Panc1 (cell line): ENCODE results near the gene MAP4. TPM values are rescaled to one million over a fixed set of nuclear protein-coding genes. Genes with fewer than 3 reads are reported as not detected.

ENCODE experiments used
- ATAC-seq: fragments of 200-7000 bp; cut with Tn5 transposase; 2 replicates; pipeline ENCODE4 v1.9.1; 2020; ENCODE audit warnings: mild to moderate bottlenecking, moderate library complexity
- BruUV-seq: library from RNA; stranded (reverse); fragments of 400-500 nt; replicated peaks from 2 replicates; lab custom pipeline; 2021; lab: Mats Ljungman, UMichigan
- CTCF ChIA-PET: fragments of 300-600 bp; sonication (Branson Sonifier 250); formaldehyde crosslinking; loops from one replicate; lab custom pipeline; 2022; ENCODE audit warnings: antibody characterized with exemption; lab: Charles Lee
- POLR2A ChIA-PET: fragments of 300-600 bp; sonication (Branson Sonifier 250); formaldehyde crosslinking; loops from one replicate; lab custom pipeline; 2022; ENCODE audit warnings: antibody characterized with exemption; lab: Charles Lee
- DNase-seq: peaks from one replicate; pipeline ENCODE4 v3.0.0-alpha.2; 2010; ENCODE audit warnings: low read depth, low spot score
- H3K27ac ChIP-seq: 2 replicates; pipeline ENCODE4 v1.5.1; 2011; ENCODE audit warnings: mild to moderate bottlenecking, low read length, inconsistent platforms
- H3K27me3 ChIP-seq: fragments of 200-500 bp; sonication (Bioruptor generic); 2 replicates; pipeline ENCODE4 v1.6.0; 2014; ENCODE audit warnings: low read length, inconsistent platforms; ENCODE audit not compliant: control insufficient read depth, insufficient read depth
- H3K36me3 ChIP-seq: fragments of 200-500 bp; sonication (Bioruptor generic); 2 replicates; pipeline ENCODE4 v1.5.1; 2014; ENCODE audit warnings: inconsistent platforms, mild to moderate bottlenecking, low read length, moderate library complexity; ENCODE audit not compliant: control insufficient read depth, insufficient read depth
- H3K4me1 ChIP-seq: 2 replicates; pipeline ENCODE4 v1.5.1; 2011; ENCODE audit warnings: inconsistent platforms, mild to moderate bottlenecking, low read length, moderate library complexity; ENCODE audit not compliant: control insufficient read depth, insufficient read depth
- H3K4me3 ChIP-seq, 2 experiments: 2 replicates each; pipeline ENCODE4 v1.5.1; 2011 to 2012; ENCODE audit warnings: low read depth in 2 of 2, low read length in 2 of 2, mild to moderate bottlenecking in 2 of 2, inconsistent platforms in 1 of 2, moderate library complexity in 1 of 2
- H3K9me3 ChIP-seq: fragments of 200-500 bp; sonication (Bioruptor generic); 2 replicates; pipeline ENCODE4 v1.5.1; 2014; ENCODE audit warnings: low read depth, mild to moderate bottlenecking, inconsistent platforms, low read length, moderate library complexity; ENCODE audit not compliant: control insufficient read depth, insufficient read depth
- POLR2AphosphoS5 ChIP-seq: IDR thresholded peaks from 2 replicates; pipeline ENCODE4 v1.6.1; 2012; ENCODE audit warnings: mild to moderate bottlenecking, low read depth, low read length, moderate library complexity
- SIN3A ChIP-seq: IDR thresholded peaks from 2 replicates; pipeline ENCODE4 v1.6.1; 2012; ENCODE audit warnings: low read depth, mild to moderate bottlenecking, low read length, moderate library complexity, borderline replicate concordance; ENCODE audit not compliant: insufficient read depth
- TCF7L2 ChIP-seq: IDR thresholded peaks from 2 replicates; pipeline ENCODE4 v1.6.1; 2011; ENCODE audit warnings: mild to moderate bottlenecking, low read depth, low read length, inconsistent platforms
- in situ Hi-C: cut with HindIII; loops from 2 replicates; pipeline ENCODE4 v1.10.0; 2016; ENCODE audit warnings: low sequenced_read_pairs, low pct_unique_long_range_greater_than_20kb
- intact Hi-C: fragments of 100-400 bp; cut with micrococcal nuclease; formaldehyde crosslinking; loops from one replicate; pipeline ENCODE4 v1.10.0; 2022; ENCODE audit not compliant: unreplicated experiment
- total RNA-seq: library from RNA; stranded (reverse); gene quantifications from one replicate; pipeline ENCODE4 v1.2.1, GENCODE V29; 2021; ENCODE audit not compliant: unreplicated experiment
- TF ChIP-seq, protein P1 (sequence below), 2 experiments: IDR thresholded peaks; 2 replicates each; pipeline ENCODE4 v1.6.1; 2011 to 2012; ENCODE audit warnings: low read depth in 2 of 2, control low read depth in 1 of 2, low read length in 1 of 2, mild to moderate bottlenecking in 1 of 2, moderate library complexity in 1 of 2; ENCODE audit not compliant: insufficient read depth in 1 of 2
- TF ChIP-seq, protein P2 (sequence below): fragments of 450-650 bp; IDR thresholded peaks from 2 replicates; pipeline ENCODE4 v1.5.1; 2017; ENCODE audit warnings: mild to moderate bottlenecking

Gene MAP4
- total RNA-seq, 1 experiment from 2014 or later, result 150 TPM

DNA sequence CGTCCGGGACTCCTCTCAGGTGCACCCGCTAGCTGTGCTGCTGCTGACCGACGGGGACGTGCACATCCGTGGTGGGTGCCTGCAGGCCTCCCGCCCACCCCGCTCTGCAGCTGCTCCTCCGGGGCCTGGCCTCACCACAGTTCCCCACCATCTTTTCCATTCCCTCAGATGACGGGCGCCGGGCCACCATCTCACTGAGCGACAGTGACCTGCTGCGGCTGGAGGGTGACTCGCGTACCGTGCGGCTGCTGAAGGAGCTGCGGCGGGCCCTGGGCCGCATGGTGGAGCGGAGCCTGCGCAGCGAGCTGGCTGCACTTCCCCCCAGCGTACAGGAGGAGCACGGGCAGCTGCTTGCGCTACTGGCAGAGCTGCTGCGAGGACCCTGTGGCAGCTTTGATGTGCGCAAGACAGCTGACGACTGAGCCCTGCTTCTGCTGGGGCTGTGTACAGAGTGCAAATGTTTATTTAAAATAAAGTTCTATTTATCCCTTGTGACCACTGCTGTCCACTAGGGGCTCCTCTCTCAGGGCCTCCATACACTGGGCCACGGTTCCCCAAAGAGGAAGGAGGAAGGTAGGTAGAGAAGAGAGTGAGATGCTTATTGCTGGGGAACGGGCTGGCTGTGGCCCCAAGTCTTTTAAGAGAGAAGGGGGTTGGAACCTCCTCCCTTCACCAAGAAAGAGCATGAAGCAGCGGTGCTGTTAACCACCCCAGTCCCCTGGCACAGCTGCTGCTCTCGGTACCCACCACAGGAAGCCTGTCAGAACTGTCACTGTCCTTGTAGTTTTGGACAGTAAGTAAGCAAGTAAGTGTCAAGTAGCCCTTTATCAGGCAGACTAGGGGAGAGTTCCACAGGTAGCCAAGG, 166.3 kb downstream of the MAP4 start:
- TF ChIP-seq POLR2AphosphoS5, result peak; percentile 50
- TF ChIP-seq SIN3A, result no peak
- TF ChIP-seq TCF7L2, result no peak
- Histone ChIP-seq H3K36me3 (no peaks in the 10 kb centered on the region), H3K4me3 (no peak overlapping the region), H3K9me3 (no peaks in the 10 kb centered on the region), H3K27ac (no peak overlapping the region), H3K4me1 (no peaks in the 10 kb centered on the region), H3K27me3 (no peaks in the 10 kb centered on the region)
- intact Hi-C loops, result loop anchor here (10.0 kb wide), 1 partner anchor 305 kb away; no protein-coding TSS in a partner anchor
- ATAC-seq, result peak; percentile 62
- ChIA-PET CTCF (no interaction called here), POLR2A (no interaction called here)
- no peak for DNase-seq
- in situ Hi-C loops, result no loop called here
- BruUV-seq, result no TSS peak

DNA sequence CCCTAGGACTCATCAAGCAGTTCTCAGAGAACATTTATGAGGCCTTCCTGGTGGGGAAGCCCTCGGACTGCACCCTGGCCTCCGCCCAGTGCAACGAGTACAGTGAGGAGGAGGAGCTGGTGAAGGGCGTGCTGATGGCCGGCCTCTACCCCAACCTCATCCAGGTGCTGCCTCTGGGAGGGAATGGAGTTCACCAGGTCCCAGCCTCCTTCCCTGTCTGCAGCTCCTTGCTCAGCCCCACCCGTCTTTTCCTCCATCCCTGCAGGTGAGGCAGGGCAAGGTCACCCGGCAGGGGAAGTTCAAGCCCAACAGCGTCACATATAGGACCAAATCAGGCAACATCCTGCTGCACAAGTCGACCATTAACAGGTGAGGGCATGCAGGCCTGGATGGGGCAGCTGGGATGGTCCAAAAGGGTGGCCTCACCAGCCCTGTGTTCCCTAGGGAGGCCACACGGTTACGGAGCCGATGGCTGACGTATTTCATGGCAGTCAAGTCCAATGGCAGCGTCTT, 167.0 kb downstream of the MAP4 start:
- in situ Hi-C loops (no loop called here), intact Hi-C loops (no loop called here)
- ATAC-seq (0 out of 2 replicates have a peak, but pooled peaks have one; percentile 1), DNase-seq (no peak)
- Histone ChIP-seq H3K36me3 (0 out of 2 replicates have a peak, but pooled peaks cover 2% of the 10 kb centered on the region), H3K4me3 (no peak overlapping the region), H3K9me3 (no peaks in the 10 kb centered on the region), H3K27ac (no peak overlapping the region), H3K4me1 (no peaks in the 10 kb centered on the region), H3K27me3 (no peaks in the 10 kb centered on the region)
- no TSS peak for BruUV-seq
- TF ChIP-seq, protein P1, sequence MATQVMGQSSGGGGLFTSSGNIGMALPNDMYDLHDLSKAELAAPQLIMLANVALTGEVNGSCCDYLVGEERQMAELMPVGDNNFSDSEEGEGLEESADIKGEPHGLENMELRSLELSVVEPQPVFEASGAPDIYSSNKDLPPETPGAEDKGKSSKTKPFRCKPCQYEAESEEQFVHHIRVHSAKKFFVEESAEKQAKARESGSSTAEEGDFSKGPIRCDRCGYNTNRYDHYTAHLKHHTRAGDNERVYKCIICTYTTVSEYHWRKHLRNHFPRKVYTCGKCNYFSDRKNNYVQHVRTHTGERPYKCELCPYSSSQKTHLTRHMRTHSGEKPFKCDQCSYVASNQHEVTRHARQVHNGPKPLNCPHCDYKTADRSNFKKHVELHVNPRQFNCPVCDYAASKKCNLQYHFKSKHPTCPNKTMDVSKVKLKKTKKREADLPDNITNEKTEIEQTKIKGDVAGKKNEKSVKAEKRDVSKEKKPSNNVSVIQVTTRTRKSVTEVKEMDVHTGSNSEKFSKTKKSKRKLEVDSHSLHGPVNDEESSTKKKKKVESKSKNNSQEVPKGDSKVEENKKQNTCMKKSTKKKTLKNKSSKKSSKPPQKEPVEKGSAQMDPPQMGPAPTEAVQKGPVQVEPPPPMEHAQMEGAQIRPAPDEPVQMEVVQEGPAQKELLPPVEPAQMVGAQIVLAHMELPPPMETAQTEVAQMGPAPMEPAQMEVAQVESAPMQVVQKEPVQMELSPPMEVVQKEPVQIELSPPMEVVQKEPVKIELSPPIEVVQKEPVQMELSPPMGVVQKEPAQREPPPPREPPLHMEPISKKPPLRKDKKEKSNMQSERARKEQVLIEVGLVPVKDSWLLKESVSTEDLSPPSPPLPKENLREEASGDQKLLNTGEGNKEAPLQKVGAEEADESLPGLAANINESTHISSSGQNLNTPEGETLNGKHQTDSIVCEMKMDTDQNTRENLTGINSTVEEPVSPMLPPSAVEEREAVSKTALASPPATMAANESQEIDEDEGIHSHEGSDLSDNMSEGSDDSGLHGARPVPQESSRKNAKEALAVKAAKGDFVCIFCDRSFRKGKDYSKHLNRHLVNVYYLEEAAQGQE (IDR thresholded peaks at IDR 0.05; ENCODE audit: insufficient read depth in 1 of 2, low read depth in 2 of 2, low read length in 1 of 2), result no peak
- no peak for TF ChIP-seq SIN3A
- TF ChIP-seq POLR2AphosphoS5, result no peak
- no peak for TF ChIP-seq TCF7L2
- TF ChIP-seq, protein P2, sequence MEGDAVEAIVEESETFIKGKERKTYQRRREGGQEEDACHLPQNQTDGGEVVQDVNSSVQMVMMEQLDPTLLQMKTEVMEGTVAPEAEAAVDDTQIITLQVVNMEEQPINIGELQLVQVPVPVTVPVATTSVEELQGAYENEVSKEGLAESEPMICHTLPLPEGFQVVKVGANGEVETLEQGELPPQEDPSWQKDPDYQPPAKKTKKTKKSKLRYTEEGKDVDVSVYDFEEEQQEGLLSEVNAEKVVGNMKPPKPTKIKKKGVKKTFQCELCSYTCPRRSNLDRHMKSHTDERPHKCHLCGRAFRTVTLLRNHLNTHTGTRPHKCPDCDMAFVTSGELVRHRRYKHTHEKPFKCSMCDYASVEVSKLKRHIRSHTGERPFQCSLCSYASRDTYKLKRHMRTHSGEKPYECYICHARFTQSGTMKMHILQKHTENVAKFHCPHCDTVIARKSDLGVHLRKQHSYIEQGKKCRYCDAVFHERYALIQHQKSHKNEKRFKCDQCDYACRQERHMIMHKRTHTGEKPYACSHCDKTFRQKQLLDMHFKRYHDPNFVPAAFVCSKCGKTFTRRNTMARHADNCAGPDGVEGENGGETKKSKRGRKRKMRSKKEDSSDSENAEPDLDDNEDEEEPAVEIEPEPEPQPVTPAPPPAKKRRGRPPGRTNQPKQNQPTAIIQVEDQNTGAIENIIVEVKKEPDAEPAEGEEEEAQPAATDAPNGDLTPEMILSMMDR, result no peak
- ChIA-PET CTCF (no interaction called here), POLR2A (no interaction called here)
